Cortex of kidney (tissue), 1 donor: ENCODE data around the gene PGRMC1.
"Not testable (repeated sequence)": the region's sequence is repeated elsewhere in the genome, so short reads cannot be mapped to it uniquely, and the experiment has no call there.

Experiments used
- DNase-seq: peaks from one replicate; lab custom pipeline; 2025; lab: John Stamatoyannopoulos, UW

The PGRMC1 gene

DNA sequence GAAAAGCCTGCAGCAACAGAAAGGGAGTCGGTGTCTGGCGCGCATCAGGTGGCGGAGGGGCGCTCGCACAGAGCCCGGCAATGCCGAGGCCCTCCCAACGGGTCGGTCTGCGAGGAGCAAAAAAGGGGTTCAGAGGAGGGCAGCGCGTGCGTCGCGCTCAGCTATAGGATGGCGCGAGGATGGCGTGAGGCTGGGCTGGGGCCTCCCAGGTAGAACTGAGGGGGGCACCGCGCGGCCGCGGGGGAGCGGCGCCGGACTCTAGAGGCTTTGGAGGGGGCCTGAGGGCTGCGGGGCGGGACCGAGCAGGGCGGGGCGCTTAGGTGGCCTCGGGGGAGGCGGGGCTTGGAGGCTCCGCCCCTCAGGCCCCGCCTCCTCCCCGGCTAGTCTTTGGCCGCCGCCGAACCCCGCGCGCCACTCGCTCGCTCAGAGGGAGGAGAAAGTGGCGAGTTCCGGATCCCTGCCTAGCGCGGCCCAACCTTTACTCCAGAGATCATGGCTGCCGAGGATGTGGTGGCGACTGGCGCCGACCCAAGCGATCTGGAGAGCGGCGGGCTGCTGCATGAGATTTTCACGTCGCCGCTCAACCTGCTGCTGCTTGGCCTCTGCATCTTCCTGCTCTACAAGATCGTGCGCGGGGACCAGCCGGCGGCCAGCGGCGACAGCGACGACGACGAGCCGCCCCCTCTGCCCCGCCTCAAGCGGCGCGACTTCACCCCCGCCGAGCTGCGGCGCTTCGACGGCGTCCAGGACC, at the start of gene PGRMC1:
PGRMC1 (plus strand) TSS at position 414 of the 751 bp plus-strand sequence; CDS start at position 493, 79 bp downstream.
- peak; percentile 5 for DNase-seq

DNA sequence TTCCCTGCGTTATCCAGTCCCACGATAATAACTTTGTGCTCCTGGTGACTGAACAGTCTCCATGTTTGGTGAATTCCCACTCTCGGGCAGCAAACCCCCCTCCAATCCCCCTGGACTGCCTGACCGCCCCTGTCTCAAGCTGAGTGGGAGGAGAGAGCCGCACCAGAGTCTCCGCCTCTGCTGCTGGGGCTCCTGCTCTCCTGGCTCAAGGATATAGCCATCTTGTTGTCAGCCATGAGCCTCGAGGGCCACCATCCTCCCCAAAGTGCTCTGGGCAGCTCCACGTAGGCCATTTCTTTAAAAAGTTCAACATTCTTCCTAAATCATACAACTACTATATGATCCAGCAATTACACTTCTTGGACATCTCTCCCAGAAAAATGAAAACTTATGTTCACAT, 49.3 kb upstream of the PGRMC1 start:
- no peak for DNase-seq

DNA sequence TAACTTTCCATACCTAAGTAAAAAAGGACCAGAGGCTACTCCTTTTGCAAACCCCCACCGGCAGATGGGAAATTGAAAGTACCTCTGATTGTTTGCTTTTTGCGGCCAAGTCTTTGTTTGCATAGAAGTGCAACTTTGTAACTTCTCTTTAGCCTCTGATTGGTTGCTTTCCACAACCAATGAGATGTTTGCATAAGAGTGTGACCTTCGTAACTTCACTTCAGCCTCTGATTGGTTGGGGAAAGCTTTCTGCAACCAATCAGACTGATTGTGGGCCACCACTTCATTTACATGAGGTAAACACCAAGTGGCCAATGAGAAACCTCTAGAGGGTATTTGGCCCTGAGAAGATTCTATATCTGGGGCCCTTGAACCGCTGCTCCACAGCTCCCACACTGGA, 48.8 kb upstream of the PGRMC1 start:
- DNase-seq, result no peak

DNA sequence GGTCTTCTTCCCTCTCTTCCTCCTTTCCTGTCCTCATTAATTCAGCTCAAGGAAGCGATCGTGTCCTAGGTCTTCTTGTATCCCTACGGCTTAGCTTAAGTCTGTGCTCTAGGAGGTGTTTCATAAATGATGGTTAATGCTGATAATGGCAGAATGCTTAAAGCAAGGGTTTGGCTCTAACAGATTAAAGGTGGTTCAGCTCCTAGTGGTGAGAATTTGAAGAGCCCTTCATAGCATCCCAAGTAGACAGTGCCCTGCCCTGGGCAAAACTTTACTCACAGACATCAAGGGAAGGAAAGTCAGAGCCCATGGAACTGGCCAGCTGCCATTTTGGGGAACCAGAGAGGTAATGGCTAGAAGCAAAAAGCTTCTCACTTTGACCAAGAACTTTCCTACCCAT, 47.0 kb upstream of the PGRMC1 start:
- no peak for DNase-seq

DNA sequence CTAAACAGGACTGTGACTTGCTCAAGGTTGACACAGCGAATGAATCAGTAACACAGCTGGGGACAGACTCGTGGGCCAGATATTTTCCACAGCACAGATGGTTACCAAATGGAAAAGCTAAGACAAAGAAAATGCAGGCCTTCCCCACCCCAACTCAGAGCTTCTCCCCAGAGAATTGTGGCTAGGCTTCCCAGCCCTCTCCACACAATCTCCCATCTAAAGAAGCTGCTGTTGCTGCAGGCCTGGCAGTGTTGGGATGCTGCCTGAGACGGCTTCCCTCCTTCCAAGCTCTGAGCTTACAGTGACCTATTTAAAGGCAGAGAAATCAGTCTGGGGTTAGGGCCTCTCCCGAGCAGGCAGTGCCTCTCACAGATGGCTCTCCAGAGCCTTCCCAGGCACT, 46.5 kb upstream of the PGRMC1 start:
- no peak for DNase-seq

DNA sequence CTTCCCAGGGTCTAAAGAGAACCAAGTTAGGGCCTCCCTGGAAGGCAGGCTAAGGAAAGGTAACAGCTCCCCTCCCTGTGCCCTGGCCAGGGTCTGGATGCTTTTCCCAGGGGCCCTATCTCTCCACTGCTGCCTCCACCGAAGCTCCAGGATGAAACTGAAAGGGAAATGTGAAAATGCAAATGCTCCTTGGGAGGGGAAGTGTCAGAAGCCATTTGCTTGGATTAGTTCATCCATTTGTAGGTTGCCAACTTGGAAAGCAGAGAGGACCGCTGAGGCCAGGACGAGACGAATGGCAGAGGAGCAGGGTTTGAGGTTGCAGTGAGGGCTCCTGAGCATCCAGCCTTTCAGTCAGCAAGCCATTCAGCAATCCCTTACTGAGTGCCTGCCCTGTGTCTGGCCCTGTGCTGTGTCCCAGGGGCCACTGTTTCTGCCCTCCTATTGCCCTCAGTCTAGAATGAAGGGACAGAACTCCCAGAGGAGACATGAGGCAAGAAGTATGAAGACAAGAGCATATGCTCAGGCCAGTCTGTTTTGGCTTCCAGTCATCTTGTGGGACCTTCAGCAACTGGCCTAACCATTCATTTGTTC, 45.9 kb upstream of the PGRMC1 start:
- no peak for DNase-seq

DNA sequence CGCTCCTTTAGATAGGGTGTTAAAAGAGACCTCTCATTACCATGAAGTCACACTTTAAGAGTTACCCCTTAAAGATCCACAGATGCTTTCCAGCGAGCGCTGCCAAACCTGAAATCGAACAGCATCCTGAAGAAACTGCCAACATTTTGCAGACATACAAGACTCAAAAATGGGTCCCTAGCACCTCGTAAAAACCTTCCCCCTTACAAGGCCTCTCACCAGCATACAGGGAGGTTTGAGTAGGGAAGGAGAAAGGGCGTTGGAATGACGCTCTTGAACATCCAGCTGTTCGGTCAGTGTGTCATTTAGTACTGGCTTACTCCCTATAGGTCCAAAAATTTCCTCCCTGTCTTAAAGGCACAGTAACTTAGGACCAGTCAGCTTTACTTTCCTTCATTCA, 45.3 kb upstream of the PGRMC1 start:
- no peak for DNase-seq

DNA sequence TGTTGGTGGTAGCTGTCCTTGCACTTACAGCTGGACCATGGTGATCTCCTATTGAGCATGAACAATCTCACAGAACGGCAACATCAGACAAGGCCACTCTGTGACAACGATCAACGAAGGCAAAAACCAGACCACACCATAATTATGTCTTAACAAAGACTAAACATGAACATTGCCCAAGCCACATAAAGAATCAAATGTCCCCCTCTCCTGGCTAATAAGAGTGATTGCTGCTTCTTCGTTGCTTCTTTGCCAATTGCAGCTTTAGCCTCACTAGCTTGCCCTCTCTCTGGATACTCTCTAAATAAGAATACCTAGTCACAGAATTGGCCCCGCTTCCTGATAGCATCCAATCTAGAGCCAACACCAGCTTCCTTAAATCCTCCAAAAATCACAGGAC, 41.5 kb upstream of the PGRMC1 start:
- no peak for DNase-seq

DNA sequence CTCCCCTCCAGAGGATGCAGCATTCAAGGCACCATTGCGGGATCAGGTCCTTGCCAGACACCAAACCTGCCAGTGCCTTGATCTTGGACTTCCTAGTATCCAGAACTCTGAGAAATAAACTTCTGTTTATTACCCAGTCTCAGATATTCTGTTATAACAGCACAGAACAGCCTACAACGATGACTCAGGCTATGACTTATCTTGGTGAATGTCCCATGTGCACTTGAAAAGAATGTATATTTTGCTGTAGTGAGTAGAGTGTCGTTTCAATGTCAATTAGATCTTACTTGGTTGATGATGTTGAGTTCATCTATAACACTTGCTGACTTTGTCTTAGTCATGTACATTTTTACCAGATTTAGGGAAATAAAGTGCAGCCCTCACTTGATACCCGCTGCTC, 34.5 kb upstream of the PGRMC1 start:
- no peak for DNase-seq

DNA sequence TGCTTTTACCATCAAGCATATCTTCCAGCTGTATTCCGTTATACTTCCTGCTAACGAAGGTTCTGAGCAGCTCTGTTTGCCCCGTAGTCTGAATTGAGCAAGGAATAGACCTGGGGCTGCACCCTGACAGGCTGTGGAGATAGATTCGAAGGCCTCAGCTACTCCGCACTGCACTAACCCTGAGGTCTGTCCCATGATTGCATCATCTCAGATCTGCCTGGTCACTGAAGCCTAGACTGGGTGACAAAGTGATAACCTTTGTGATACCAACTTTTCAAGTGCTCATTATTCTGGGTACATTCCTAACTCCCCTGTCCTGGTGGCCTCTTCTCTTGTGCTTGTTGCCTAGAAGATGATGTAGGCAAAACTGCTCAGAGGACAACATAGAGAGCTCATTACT, 29.9 kb upstream of the PGRMC1 start:
- DNase-seq, result no peak

DNA sequence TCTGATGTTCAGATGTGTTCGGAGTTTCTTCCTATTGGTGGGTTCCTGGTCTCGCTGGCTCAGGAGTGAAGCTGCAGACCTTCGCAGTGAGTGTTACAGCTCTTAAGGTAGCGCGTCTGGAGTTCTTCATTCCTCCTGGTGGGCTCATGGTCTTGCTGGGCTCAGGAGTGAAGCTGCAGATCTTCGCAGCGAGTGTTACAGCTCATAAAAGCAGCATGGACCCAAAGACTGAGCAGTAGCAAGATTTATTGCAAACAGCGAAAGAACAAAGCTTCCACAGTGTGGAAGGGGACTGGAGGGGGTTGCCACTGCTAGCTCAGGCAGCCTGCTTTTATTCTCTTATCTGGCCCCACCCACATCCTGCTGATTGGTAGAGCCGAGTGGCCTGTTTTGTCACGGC, 28.6 kb upstream of the PGRMC1 start:
- DNase-seq, result not testable (repeated sequence)

DNA sequence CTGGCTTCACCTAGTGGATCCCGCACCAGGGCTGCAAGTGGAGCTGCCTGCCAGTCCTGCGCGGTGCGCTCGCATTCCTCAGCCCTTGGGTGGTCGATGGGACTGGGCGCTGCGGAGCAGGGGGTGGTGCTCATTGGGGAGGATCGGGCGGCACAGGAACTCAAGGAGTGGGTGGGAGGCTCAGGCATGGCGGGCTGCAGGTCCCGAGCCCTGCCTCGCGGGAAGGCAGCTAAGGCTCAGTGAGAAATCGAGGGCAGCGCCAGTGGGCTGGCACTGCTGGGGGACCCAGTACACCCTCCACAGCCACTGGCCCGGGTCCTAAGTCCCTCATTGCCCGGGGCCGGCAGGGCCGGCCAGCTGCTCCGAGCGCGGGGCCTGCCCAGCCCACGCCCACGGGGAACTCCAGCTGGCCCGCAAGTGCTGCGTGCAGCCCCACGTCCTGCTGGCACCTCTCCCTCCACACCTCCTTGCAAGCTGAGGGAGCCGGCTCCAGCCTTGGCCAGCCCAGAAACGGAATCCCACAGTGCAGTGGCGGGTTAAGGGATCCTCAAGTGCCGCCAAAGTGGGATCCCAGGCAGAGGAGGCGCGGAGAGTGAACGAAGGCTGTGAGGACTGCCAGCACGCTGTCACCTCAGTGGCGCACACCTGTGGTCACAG, 27.6 kb upstream of the PGRMC1 start:
- DNase-seq, result no peak

DNA sequence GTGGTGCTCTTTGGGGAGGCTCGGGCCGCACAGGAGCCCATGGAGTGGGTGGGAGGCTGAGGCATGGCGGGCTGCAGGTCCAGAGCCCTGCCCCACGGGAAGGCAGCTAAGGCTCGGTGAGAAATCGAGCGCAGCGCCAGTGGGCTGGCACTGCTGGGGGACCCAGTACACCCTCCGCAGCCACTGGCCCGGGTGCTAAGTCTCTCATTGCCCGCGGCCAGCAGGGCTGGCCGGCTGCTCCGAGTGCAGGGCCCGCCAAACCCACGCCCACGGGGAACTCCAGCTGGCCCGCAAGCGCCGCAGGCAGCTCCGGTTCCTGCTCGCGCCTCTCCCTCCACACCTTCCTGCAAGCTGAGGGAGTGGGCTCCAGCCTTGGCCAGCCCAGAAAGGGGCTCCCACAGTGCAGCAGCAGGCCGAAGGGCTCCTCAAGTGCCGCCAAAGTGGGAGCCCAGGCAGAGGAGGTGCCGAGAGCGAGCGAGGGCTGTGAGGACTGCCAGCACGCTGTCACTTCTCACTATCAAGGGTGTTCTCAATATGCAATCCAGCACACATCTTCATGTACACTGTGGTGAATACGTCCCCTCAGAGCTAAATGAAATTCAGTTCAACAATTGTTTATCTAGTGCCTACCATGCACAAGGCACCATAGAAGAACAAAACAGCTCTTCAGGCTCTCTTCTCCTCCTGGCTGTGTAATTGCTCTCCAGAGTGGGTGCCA, 25.0 kb upstream of the PGRMC1 start:
- not testable (repeated sequence) for DNase-seq

DNA sequence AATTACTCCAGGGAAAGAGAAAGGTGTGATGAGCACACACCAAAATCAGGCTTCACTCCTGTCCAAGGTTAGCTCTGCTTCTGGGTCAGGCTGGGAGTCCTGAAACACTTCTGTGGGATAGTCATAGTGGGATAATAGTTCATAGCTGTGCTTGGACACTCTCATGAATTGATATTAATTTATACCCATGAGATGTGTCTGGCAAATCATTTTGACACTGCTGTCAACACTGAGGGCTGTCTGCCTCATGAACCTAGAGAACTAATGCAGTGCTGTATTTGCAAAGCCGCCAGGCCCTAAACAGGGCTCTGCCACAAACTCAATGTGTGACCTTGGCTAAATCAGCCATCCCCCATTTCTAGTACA, 24.5 kb upstream of the PGRMC1 start:
- DNase-seq, result no peak

DNA sequence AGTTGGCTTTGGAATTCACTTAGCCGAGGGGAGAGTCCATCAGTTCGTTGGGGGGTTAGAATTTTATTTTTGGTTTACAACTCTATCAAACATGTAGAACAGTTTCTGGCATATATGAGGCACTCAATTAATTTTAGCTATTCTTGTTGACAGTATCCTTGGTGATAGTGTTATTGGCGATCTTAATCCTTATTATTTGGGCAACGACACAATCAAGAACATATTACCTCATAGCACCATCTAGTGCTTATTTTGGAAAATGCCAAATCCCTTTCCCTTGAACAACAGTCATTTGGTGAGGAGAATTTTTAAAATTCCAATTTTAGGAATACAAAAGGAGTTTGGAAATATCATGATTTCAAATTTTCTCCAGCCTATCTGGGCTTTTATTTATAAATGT, 17.9 kb upstream of the PGRMC1 start:
- no peak for DNase-seq

DNA sequence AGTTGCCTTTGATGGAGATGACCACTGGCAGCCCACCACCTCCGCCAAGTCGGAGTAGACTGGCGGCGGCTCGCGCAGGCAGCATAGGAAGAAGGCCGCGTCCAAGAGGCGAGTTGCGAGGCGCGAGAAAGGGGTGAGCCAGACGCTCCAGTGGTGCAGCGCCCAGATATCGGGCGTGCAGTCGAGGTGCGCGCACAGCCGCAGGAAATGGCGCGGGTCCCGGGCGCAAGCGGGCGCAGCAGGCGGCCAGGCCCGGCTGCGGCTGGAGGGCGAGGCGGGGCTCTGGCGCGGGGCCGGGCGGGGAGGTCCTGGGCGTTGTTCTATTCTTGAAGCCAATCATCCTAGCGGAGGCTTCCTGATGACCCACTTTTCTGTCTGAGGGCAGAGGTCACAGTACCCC, 13.2 kb upstream of the PGRMC1 start:
- DNase-seq, result no peak

DNA sequence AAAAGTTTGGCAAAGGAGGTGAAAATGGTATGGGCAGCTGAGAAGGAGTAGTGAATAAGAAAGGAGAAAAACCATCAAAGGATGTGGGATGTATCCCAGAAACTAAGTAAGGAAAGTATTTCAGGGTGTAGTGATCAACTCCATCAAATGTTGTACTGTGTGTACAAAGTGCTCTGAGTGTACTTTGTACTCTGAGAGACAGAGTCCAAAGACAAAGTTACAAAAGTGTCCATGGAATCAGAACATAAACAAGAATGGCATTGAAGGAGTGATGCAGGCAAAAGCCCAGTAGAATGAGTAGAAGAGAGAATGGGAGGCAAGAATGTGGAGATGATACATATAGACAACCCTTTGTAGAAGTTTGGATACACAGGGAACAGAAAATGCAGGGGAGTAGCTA, 12.3 kb upstream of the PGRMC1 start:
- no peak for DNase-seq

DNA sequence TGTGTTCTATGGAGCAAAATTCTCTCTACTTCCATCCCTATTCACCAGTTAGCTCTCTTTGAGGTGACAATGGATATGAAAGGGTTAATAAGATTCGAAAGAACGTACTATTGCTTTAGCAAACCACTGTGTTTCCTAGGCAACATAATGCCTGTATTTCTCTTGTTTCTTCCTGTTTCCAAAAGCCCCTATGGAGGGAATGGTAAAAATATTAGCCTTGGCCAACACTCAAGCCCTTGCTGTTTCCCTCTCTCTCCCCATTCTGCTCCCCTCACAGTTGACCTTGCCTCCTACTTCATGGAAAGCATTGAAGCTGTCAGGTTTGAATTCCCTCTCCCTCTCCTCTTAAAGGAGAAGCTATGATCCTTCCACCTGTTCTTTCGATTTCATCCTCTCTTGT, 9.6 kb upstream of the PGRMC1 start:
- DNase-seq, result no peak

DNA sequence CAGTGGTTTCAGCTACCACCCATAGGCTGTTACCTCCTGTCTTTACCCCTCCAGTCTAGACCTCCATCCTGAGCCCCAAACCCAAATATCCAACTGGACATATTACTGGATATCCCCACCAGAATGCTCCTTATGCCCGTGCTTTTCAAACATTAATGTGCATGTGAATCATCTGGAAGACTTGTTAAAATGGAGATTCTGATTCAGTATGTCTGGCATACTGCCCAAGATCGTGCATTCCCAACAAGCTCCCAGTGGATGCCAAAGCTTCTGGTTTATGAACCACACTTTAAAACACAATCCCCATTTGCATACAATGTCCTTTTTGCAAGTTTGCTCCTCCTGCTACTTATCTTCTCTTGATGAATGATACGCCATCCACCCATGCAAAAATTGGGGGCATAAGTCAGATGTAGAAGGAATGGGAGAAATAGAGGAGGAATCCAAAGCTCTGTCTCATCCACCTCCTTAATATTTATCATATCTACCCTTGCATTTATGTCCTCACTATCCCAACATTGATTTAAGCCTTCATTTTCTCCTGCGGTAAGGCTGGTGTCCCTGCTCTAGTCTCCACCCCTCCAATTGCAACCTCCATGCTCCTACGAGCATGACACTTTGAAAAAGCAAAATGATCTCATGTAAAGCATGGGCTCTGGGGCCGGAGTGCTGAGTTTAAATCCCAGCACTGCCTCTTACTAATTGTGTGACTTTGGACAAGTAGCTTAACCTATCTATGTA, 7.4 kb upstream of the PGRMC1 start:
- DNase-seq, result no peak

DNA sequence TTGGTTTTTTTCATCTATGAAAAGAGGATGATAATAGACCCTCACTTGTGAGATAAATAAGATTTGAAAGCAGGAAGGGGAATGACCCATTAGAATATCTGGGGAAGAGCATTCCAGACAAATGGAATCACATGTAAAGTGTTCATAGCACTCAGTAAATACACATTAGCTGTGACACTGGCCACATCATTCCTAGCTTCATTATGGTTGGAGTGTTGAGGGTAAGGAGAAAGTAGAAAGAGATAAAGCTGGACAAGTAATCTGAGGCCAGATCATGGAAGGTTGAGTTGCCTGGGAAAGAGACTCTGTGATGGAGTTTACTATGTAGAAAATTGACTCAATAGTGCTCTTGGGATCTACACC, 6.9 kb upstream of the PGRMC1 start:
- no peak for DNase-seq

DNA sequence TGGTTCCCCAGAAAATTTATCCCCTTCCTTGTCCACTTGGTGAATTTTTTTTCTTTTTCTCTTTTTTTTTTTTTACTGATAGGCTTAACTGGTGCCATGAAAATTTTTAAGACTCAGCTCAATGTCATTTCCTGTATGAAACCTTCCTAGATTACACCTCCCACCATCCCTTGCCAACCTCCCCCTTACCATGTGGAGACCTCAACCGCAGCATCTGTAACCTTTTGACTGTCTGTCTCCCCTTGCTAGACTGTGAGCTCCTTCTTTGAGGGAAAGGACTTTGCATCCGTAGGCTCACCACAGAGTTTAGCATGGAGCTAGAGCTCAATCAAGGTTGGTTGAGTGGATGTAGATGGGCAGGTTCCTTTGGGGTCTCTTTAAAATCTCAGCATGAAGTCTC, 5.2 kb upstream of the PGRMC1 start:
- DNase-seq, result no peak

DNA sequence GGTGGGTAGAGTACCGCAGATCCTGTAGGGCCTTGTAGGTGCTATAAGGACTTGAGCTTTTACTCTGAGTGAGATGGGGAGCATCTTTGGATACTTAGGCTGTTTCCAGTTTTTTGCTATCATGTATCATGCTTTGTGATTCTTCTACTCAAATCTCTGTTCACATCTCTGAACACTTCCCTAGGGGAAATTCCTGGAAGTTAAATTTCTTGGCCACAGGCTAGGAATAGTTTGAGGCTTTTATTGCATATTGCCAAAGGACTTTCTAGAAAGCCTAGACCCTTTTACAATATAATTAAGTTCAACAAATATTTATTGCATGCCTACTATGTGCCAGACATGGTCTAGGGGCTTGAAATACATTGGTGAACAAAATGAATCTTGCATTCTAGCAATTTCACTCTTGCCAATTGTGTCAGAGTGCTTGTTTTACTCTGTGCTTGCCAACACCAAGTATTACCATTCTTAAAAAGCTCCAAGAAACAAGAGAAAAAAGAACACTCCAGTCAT, 4.1 kb upstream of the PGRMC1 start:
- no peak for DNase-seq
